Muscle of leg (tissue), 11 donors: ENCODE data around the gene ELMO1. TPM values are rescaled to one million over a fixed set of nuclear protein-coding genes. Genes with fewer than 3 reads are reported as not detected.

Experiments
- DNase-seq: peaks from one replicate; pipeline ENCODE4 v3.0.0; 2013
- H3K27ac ChIP-seq: one replicate; pipeline ENCODE4 v1.5.1; 2013; ENCODE audit warnings: mild to moderate bottlenecking, low read length, control low read depth
- H3K27me3 ChIP-seq: one replicate; pipeline ENCODE4 v1.6.1; 2013; ENCODE audit warnings: low read length; ENCODE audit not compliant: control insufficient read depth, insufficient read depth
- H3K36me3 ChIP-seq: one replicate; pipeline ENCODE4 v1.6.1; 2013; ENCODE audit warnings: low read length; ENCODE audit not compliant: control insufficient read depth, insufficient read depth
- H3K4me1 ChIP-seq: one replicate; pipeline ENCODE4 v1.6.1; 2013; ENCODE audit warnings: low read length; ENCODE audit not compliant: control insufficient read depth, insufficient read depth
- H3K4me3 ChIP-seq: one replicate; pipeline ENCODE4 v1.5.1; 2013; ENCODE audit warnings: low read length, control low read depth
- H3K9me3 ChIP-seq: replicated peaks from 2 replicates; pipeline ENCODE4 v1.6.1; 2013; ENCODE audit warnings: low read depth, low read length; ENCODE audit not compliant: control insufficient read depth
- WGBS: methylation state at CpG from one replicate; pipeline ENCODE4 v1.1.5; 2013; ENCODE audit warnings: missing lambda C conversion rate; ENCODE audit not compliant: insufficient coverage; 5-methylcytosine and 5-hydroxymethylcytosine counted together
- polyA plus RNA-seq, 8 donors: library from polyadenylated mRNA; unstranded; fragments of 120-200 nt; gene quantifications; one replicate each; pipeline versions ENCODE4 v1.2.1 to v1.2.3, GENCODE V29; 2013; ENCODE audit warnings: inconsistent platforms in 1 of 8, low replicate concordance in 1 of 8; ENCODE audit not compliant: insufficient read length in 8 of 8, insufficient read depth in 1 of 8
- total RNA-seq: library from RNA; stranded (reverse); fragments of 120-200 nt; gene quantifications from one replicate; pipeline ENCODE4 v1.2.4, GENCODE V29; 2013

Gene ELMO1
- total and polyA plus RNA-seq, 9 donors: 20.3 to 40.7 (median 25.0) TPM

- WGBS: no CpG with 5 or more reads among the region's 4 CpGs
- H3K36me3 ChIP-seq: peaks cover 10% of the 10 kb centered on the region
- H3K4me1 ChIP-seq: peaks cover 20% of the 10 kb centered on the region
- no peaks in the 10 kb centered on the region for H3K9me3 ChIP-seq
- DNase-seq: peak; percentile 45
- H3K27me3 ChIP-seq: no peaks in the 10 kb centered on the region
- H3K27ac ChIP-seq: no peak overlapping the region
- no peak overlapping the region for H3K4me3 ChIP-seq
Measured at GRCh38 chr7:37009125-37009675, 439.5 kb downstream of the ELMO1 start.

- no CpG with 5 or more reads among the region's 3 CpGs for WGBS
- H3K4me1 ChIP-seq: peaks cover 18% of the 10 kb centered on the region
- H3K9me3 ChIP-seq: no peaks in the 10 kb centered on the region
- no peak overlapping the region for H3K27ac ChIP-seq
- no peaks in the 10 kb centered on the region for H3K27me3 ChIP-seq
- H3K36me3 ChIP-seq: peaks cover 4% of the 10 kb centered on the region
- no peak for DNase-seq
- no peak overlapping the region for H3K4me3 ChIP-seq
Measured at GRCh38 chr7:37007691-37008090, 441.0 kb downstream of the ELMO1 start.

GRCh38 chr7:37007268-37007667, 441.4 kb downstream of the ELMO1 start:
- Histone ChIP-seq H3K27ac (no peak overlapping the region), H3K27me3 (no peaks in the 10 kb centered on the region), H3K4me3 (no peak overlapping the region), H3K9me3 (no peaks in the 10 kb centered on the region), H3K4me1 (peaks cover 18% of the 10 kb centered on the region), H3K36me3 (peaks cover 3% of the 10 kb centered on the region)
- no peak for DNase-seq
- 61% methylated on average over 2 of the region's 4 CpGs for WGBS

GRCh38 chr7:37006764-37007163, 441.9 kb downstream of the ELMO1 start:
- no peaks in the 10 kb centered on the region for H3K27me3 ChIP-seq
- peaks cover 1% of the 10 kb centered on the region for H3K36me3 ChIP-seq
- no peak overlapping the region for H3K4me3 ChIP-seq
- H3K4me1 ChIP-seq: peaks cover 16% of the 10 kb centered on the region
- H3K27ac ChIP-seq: no peak overlapping the region
- no peaks in the 10 kb centered on the region for H3K9me3 ChIP-seq
- WGBS: no CpG with 5 or more reads among the region's 2 CpGs
- no peak for DNase-seq

- Histone ChIP-seq H3K4me1 (peaks cover 2% of the 10 kb centered on the region), H3K4me3 (no peak overlapping the region), H3K27ac (no peak overlapping the region), H3K9me3 (no peaks in the 10 kb centered on the region), H3K36me3 (no peaks in the 10 kb centered on the region), H3K27me3 (no peaks in the 10 kb centered on the region)
- DNase-seq: no peak
- WGBS: 71% methylated on average over 1 of the region's 5 CpGs
Measured at GRCh38 chr7:37000511-37000910, 448.2 kb downstream of the ELMO1 start.

GRCh38 chr7:36999626-37000485, 448.8 kb downstream of the ELMO1 start:
- Histone ChIP-seq H3K9me3 (no peaks in the 10 kb centered on the region), H3K4me3 (no peak overlapping the region), H3K4me1 (peaks cover 2% of the 10 kb centered on the region), H3K27me3 (no peaks in the 10 kb centered on the region), H3K27ac (no peak overlapping the region), H3K36me3 (no peaks in the 10 kb centered on the region)
- DNase-seq: peak; percentile 57
- WGBS: 65% methylated on average over 4 of the region's 9 CpGs

GRCh38 chr7:36995776-36996175, 452.9 kb downstream of the ELMO1 start:
- no peak for DNase-seq
- no CpG with 5 or more reads among the region's 2 CpGs for WGBS
- no peak overlapping the region for H3K27ac ChIP-seq
- peaks cover 2% of the 10 kb centered on the region for H3K4me1 ChIP-seq
- no peaks in the 10 kb centered on the region for H3K9me3 ChIP-seq
- H3K36me3 ChIP-seq: no peaks in the 10 kb centered on the region
- H3K4me3 ChIP-seq: no peak overlapping the region
- no peaks in the 10 kb centered on the region for H3K27me3 ChIP-seq

GRCh38 chr7:36994456-36995112, 454.1 kb downstream of the ELMO1 start:
- H3K27ac ChIP-seq: no peak overlapping the region
- no peaks in the 10 kb centered on the region for H3K36me3 ChIP-seq
- H3K4me1 ChIP-seq: no peaks in the 10 kb centered on the region
- H3K9me3 ChIP-seq: no peaks in the 10 kb centered on the region
- DNase-seq: no peak
- no peak overlapping the region for H3K4me3 ChIP-seq
- H3K27me3 ChIP-seq: no peaks in the 10 kb centered on the region
- WGBS: no CpG with 5 or more reads among the region's 1 CpG

GRCh38 chr7:36986948-36987724, 461.5 kb downstream of the ELMO1 start:
- WGBS: 43% methylated on average over 5 of the region's 14 CpGs
- no peaks in the 10 kb centered on the region for H3K36me3 ChIP-seq
- no peaks in the 10 kb centered on the region for H3K9me3 ChIP-seq
- DNase-seq: peak; percentile 44
- no peak overlapping the region for H3K27ac ChIP-seq
- H3K27me3 ChIP-seq: no peaks in the 10 kb centered on the region
- H3K4me3 ChIP-seq: no peak overlapping the region
- H3K4me1 ChIP-seq: peaks cover 15% of the 10 kb centered on the region

- Histone ChIP-seq H3K4me3 (no peak overlapping the region), H3K27me3 (no peaks in the 10 kb centered on the region), H3K36me3 (no peaks in the 10 kb centered on the region), H3K4me1 (peaks cover 15% of the 10 kb centered on the region), H3K27ac (no peak overlapping the region), H3K9me3 (no peaks in the 10 kb centered on the region)
- no CpG with 5 or more reads among the region's 5 CpGs for WGBS
- peak; percentile 47 for DNase-seq
Measured at GRCh38 chr7:36986511-36986933, 462.1 kb downstream of the ELMO1 start.
